HepG2 (cell line): ENCODE data around the gene KHK. TPM values are rescaled to one million over a fixed set of nuclear protein-coding genes. Genes with fewer than 3 reads are reported as not detected.

Source experiments
- ETV5 ChIP-seq: IDR thresholded peaks from 2 replicates; pipeline ENCODE4 v1.6.1; 2018; ENCODE audit warnings: missing biosample characterization, missing genetic modification reagents, inconsistent platforms, borderline replicate concordance
- HIC2 ChIP-seq: sonication (generic); formaldehyde crosslinking; IDR thresholded peaks from 2 replicates; pipeline ENCODE4 v1.9.0; 2022; ENCODE audit warnings: low read depth, missing genetic modification reagents
- HOXA5 ChIP-seq: sonication (generic); formaldehyde crosslinking; IDR thresholded peaks from 2 replicates; pipeline ENCODE4 v1.4.0; 2020; ENCODE audit warnings: missing genetic modification reagents
- MED1 ChIP-seq: sonication (generic); formaldehyde crosslinking; IDR thresholded peaks from 2 replicates; pipeline ENCODE4 v1.4.0; 2020; ENCODE audit warnings: missing genetic modification reagents
- NR2C2 ChIP-seq: sonication (generic); formaldehyde crosslinking; IDR thresholded peaks from 2 replicates; pipeline ENCODE4 v1.4.0; 2020; ENCODE audit warnings: missing genetic modification reagents, mild to moderate bottlenecking, moderate library complexity, borderline replicate concordance
- PBX2 ChIP-seq: IDR thresholded peaks from 2 replicates; pipeline ENCODE4 v1.6.1; 2016; ENCODE audit warnings: control low read depth
- SALL2 ChIP-seq: sonication (generic); formaldehyde crosslinking; IDR thresholded peaks from 2 replicates; pipeline ENCODE4 v1.8.1; 2023; ENCODE audit warnings: mild to moderate bottlenecking, missing genetic modification reagents, inconsistent platforms
- SKI ChIP-seq: fragments of 450-650 bp; IDR thresholded peaks from one replicate; pipeline ENCODE4 v1.6.1; 2018; ENCODE audit warnings: mild to moderate bottlenecking; ENCODE audit not compliant: partially characterized antibody
- SNAPC5 ChIP-seq: sonication (generic); formaldehyde crosslinking; IDR thresholded peaks from 2 replicates; pipeline ENCODE4 v1.8.1; 2023; ENCODE audit warnings: mild to moderate bottlenecking, missing genetic modification reagents, borderline replicate concordance
- YY1 ChIP-seq: IDR thresholded peaks from 2 replicates; pipeline ENCODE4 v1.6.1; 2011; ENCODE audit warnings: low read length, low read depth, moderate library complexity, mild to moderate bottlenecking; ENCODE audit not compliant: insufficient read depth, insufficient replicate concordance
- ZBTB44 ChIP-seq: sonication (generic); formaldehyde crosslinking; IDR thresholded peaks from 2 replicates; pipeline ENCODE4 v1.4.0; 2020; ENCODE audit warnings: missing genetic modification reagents
- ZFAT ChIP-seq: sonication (generic); formaldehyde crosslinking; conservative IDR thresholded peaks from 2 replicates; pipeline ENCODE4 v1.8.1; 2023; ENCODE audit warnings: missing genetic modification reagents, inconsistent platforms
- ZMYM2 ChIP-seq: sonication (generic); formaldehyde crosslinking; IDR thresholded peaks from 2 replicates; pipeline ENCODE4 v1.8.0; 2022; ENCODE audit warnings: mild to moderate bottlenecking, missing genetic modification reagents
- ZNF264 ChIP-seq: sonication (generic); formaldehyde crosslinking; IDR thresholded peaks from 2 replicates; pipeline ENCODE4 v1.4.0; 2020; ENCODE audit warnings: missing genetic modification reagents
- ZNF879 ChIP-seq: sonication (generic); formaldehyde crosslinking; IDR thresholded peaks from 2 replicates; pipeline ENCODE4 v1.8.1; 2023; ENCODE audit warnings: missing genetic modification reagents
- polyA plus RNA-seq, 8 experiments: library from polyadenylated mRNA; depleted of rRNA in 3 of 8; stranded (reverse) in 7 of 8; unstranded in 1 of 8; fragments of >200 nt; fragmentation: Illumina TruSeq in 4 of 8; extraction: Trizol in 4 of 8; gene quantifications; 2 replicates each; pipeline versions ENCODE4 v1.2.1 to v1.2.3, GENCODE V29; 2011 to 2016; ENCODE audit warnings: low read depth in 4 of 8, missing spikeins in 1 of 8, mixed read lengths in 1 of 8; ENCODE audit not compliant: insufficient read depth in 1 of 8
- total RNA-seq, 5 experiments: library from RNA; depleted of rRNA; stranded (reverse); fragments of >200 nt; fragmentation: Illumina TruSeq; extraction: Trizol; gene quantifications; 2 replicates each; pipeline ENCODE4 v1.2.3, GENCODE V29; 2016; ENCODE audit warnings: low read depth in 1 of 5
- TF ChIP-seq, protein P1 (sequence below): sonication (generic); formaldehyde crosslinking; IDR thresholded peaks from 2 replicates; pipeline ENCODE4 v1.4.0; 2020; ENCODE audit warnings: missing genetic modification reagents
- TF ChIP-seq, protein P2 (sequence below): sonication (generic); formaldehyde crosslinking; IDR thresholded peaks from 2 replicates; pipeline ENCODE4 v1.5.0; 2020; ENCODE audit warnings: mild to moderate bottlenecking, missing genetic modification reagents, borderline replicate concordance

The KHK gene
- total and polyA plus RNA-seq, 2 of the 13 experiments (the other 11 are each of a cell fraction or from before 2014, with no cell fraction given) = 40.9 to 99.2 TPM

GRCh38 chr2:27123302-27124150 is 37.0 kb downstream of the KHK start, which contains the start of gene ABHD1 (continued):
- TF ChIP-seq SALL2 (CRISPR knock-in tag) = peak; percentile 83
- TF ChIP-seq YY1 = peak; percentile 92
- no peak for TF ChIP-seq SNAPC5 (CRISPR knock-in tag)
- TF ChIP-seq SKI = no peak
- no peak; the same call in 1 of the 2 replicates for TF ChIP-seq ETV5 (CRISPR knock-in tag)
- no peak; the same call in 1 of the 2 replicates for TF ChIP-seq HIC2 (CRISPR knock-in tag)
- TF ChIP-seq MED1 (CRISPR knock-in tag) = no peak; the same call in 1 of the 2 replicates
- TF ChIP-seq PBX2 = no peak
- TF ChIP-seq ZNF264 = 0 out of 2 replicates have a peak, but pooled peaks have one; percentile 46
- TF ChIP-seq HOXA5 (CRISPR knock-in tag) = peak; percentile 41; the same call in 1 of the 2 replicates
- peak; percentile 65; the same call in 1 of the 2 replicates for TF ChIP-seq ZMYM2 (CRISPR knock-in tag)
- peak; percentile 32 for TF ChIP-seq NR2C2 (CRISPR knock-in tag)
- TF ChIP-seq, protein P1, sequence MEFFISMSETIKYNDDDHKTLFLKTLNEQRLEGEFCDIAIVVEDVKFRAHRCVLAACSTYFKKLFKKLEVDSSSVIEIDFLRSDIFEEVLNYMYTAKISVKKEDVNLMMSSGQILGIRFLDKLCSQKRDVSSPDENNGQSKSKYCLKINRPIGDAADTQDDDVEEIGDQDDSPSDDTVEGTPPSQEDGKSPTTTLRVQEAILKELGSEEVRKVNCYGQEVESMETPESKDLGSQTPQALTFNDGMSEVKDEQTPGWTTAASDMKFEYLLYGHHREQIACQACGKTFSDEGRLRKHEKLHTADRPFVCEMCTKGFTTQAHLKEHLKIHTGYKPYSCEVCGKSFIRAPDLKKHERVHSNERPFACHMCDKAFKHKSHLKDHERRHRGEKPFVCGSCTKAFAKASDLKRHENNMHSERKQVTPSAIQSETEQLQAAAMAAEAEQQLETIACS (CRISPR knock-in tag) = no peak
- no peak for TF ChIP-seq ZFAT
- TF ChIP-seq ZNF879 (CRISPR knock-in tag) = no peak
- no peak for TF ChIP-seq ZBTB44
- TF ChIP-seq, protein P2, sequence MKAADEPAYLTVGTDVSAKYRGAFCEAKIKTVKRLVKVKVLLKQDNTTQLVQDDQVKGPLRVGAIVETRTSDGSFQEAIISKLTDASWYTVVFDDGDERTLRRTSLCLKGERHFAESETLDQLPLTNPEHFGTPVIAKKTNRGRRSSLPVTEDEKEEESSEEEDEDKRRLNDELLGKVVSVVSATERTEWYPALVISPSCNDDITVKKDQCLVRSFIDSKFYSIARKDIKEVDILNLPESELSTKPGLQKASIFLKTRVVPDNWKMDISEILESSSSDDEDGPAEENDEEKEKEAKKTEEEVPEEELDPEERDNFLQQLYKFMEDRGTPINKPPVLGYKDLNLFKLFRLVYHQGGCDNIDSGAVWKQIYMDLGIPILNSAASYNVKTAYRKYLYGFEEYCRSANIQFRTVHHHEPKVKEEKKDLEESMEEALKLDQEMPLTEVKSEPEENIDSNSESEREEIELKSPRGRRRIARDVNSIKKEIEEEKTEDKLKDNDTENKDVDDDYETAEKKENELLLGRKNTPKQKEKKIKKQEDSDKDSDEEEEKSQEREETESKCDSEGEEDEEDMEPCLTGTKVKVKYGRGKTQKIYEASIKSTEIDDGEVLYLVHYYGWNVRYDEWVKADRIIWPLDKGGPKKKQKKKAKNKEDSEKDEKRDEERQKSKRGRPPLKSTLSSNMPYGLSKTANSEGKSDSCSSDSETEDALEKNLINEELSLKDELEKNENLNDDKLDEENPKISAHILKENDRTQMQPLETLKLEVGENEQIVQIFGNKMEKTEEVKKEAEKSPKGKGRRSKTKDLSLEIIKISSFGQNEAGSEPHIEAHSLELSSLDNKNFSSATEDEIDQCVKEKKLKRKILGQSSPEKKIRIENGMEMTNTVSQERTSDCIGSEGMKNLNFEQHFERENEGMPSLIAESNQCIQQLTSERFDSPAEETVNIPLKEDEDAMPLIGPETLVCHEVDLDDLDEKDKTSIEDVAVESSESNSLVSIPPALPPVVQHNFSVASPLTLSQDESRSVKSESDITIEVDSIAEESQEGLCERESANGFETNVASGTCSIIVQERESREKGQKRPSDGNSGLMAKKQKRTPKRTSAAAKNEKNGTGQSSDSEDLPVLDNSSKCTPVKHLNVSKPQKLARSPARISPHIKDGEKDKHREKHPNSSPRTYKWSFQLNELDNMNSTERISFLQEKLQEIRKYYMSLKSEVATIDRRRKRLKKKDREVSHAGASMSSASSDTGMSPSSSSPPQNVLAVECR (CRISPR knock-in tag) = peak; percentile 72
